Large intestine (tissue), 12 donors: ENCODE data around the gene HIP1R. TPM values are rescaled to one million over a fixed set of nuclear protein-coding genes. Genes with fewer than 3 reads are reported as not detected.

Experiments used
- DNase-seq, 2 donors: peaks; one replicate each; pipeline versions ENCODE4 v3.0.0 to v3.0.0-alpha.2; 2013
- H3K27ac ChIP-seq: one replicate; pipeline ENCODE4 v1.5.1; 2013; ENCODE audit warnings: low read length
- H3K27me3 ChIP-seq: 2 replicates; pipeline ENCODE4 v1.6.1; 2013; ENCODE audit warnings: low read length; ENCODE audit not compliant: control insufficient read depth, insufficient read depth
- H3K36me3 ChIP-seq: 2 replicates; pipeline ENCODE4 v1.6.1; 2013; ENCODE audit warnings: low read length; ENCODE audit not compliant: control insufficient read depth, insufficient read depth
- H3K4me1 ChIP-seq: one replicate; pipeline ENCODE4 v1.6.1; 2013; ENCODE audit warnings: low read length; ENCODE audit not compliant: control insufficient read depth, insufficient read depth
- H3K4me3 ChIP-seq: one replicate; pipeline ENCODE4 v1.5.1; 2013; ENCODE audit warnings: low read length
- H3K9me3 ChIP-seq: one replicate; pipeline ENCODE4 v1.6.1; 2013; ENCODE audit warnings: mild to moderate bottlenecking, low read depth, low read length, moderate library complexity; ENCODE audit not compliant: control insufficient read depth
- WGBS: methylation state at CpG from one replicate; pipeline ENCODE4 v1.1.5; 2013; ENCODE audit warnings: low lambda C conversion rate; ENCODE audit not compliant: insufficient coverage; 5-methylcytosine and 5-hydroxymethylcytosine counted together
- long read RNA-seq, 11 donors: transcript quantifications; one replicate each; lab custom pipeline, GENCODE V29; 2026
- polyA plus RNA-seq: library from polyadenylated mRNA; unstranded; fragments of 120-200 nt; gene quantifications from one replicate; pipeline ENCODE4 v1.2.1, GENCODE V29; 2013

Gene HIP1R
- polyA plus RNA-seq = 41.8 TPM
- long read RNA-seq, donor 1, full-length matches to known transcripts = 3 of 3 reads
- long read RNA-seq, donor 1, partial matches to known transcripts = 0 of 3 reads
- long read RNA-seq, donor 1, other reads (novel, unspliced or antisense) = 0 of 3 reads
- long read RNA-seq, donor 2, full-length matches to known transcripts = 5 of 10 reads
- long read RNA-seq, donor 2, partial matches to known transcripts = 5 of 10 reads
- long read RNA-seq, donor 2, other reads (novel, unspliced or antisense) = 0 of 10 reads
- long read RNA-seq, donor 3 = 0 reads
- long read RNA-seq, donor 4, full-length matches to known transcripts = 1 of 1 reads
- long read RNA-seq, donor 4, partial matches to known transcripts = 0 of 1 reads
- long read RNA-seq, donor 4, other reads (novel, unspliced or antisense) = 0 of 1 reads
- long read RNA-seq, donor 5, full-length matches to known transcripts = 1 of 1 reads
- long read RNA-seq, donor 5, partial matches to known transcripts = 0 of 1 reads
- long read RNA-seq, donor 5, other reads (novel, unspliced or antisense) = 0 of 1 reads
- long read RNA-seq, donor 6, full-length matches to known transcripts = 2 of 8 reads
- long read RNA-seq, donor 6, partial matches to known transcripts = 6 of 8 reads
- long read RNA-seq, donor 6, other reads (novel, unspliced or antisense) = 0 of 8 reads
- long read RNA-seq, donor 7, full-length matches to known transcripts = 3 of 3 reads
- long read RNA-seq, donor 7, partial matches to known transcripts = 0 of 3 reads
- long read RNA-seq, donor 7, other reads (novel, unspliced or antisense) = 0 of 3 reads
- long read RNA-seq, donor 8, full-length matches to known transcripts = 3 of 10 reads
- long read RNA-seq, donor 8, partial matches to known transcripts = 7 of 10 reads
- long read RNA-seq, donor 8, other reads (novel, unspliced or antisense) = 0 of 10 reads
- long read RNA-seq, donor 9, full-length matches to known transcripts = 3 of 3 reads
- long read RNA-seq, donor 9, partial matches to known transcripts = 0 of 3 reads
- long read RNA-seq, donor 9, other reads (novel, unspliced or antisense) = 0 of 3 reads
- long read RNA-seq, donor 10, full-length matches to known transcripts = 2 of 2 reads
- long read RNA-seq, donor 10, partial matches to known transcripts = 0 of 2 reads
- long read RNA-seq, donor 10, other reads (novel, unspliced or antisense) = 0 of 2 reads
- long read RNA-seq, donor 11, full-length matches to known transcripts = 3 of 3 reads
- long read RNA-seq, donor 11, partial matches to known transcripts = 0 of 3 reads
- long read RNA-seq, donor 11, other reads (novel, unspliced or antisense) = 0 of 3 reads

- no peaks in the 10 kb centered on the region for H3K9me3 ChIP-seq
- DNase-seq = peak in 1 of 2 donors; percentile 58
- peaks cover 2% of the 10 kb centered on the region for H3K36me3 ChIP-seq
- H3K27me3 ChIP-seq = no peaks in the 10 kb centered on the region
- H3K4me3 ChIP-seq = peak within 1 kb of the TSS; percentile 75
- peak within 1 kb of the TSS; percentile 95 for H3K27ac ChIP-seq
- H3K4me1 ChIP-seq = peaks cover 33% of the 10 kb centered on the region
- 0% methylated on average over 1 of the region's 85 CpGs for WGBS
Measured at GRCh38 chr12:122834921-122835749, at the start of gene HIP1R. HIP1R (plus strand) TSS chr12:122835457; CDS start chr12:122835551, 94 bp downstream.

- Histone ChIP-seq H3K4me1 (no peaks in the 10 kb centered on the region), H3K36me3 (no peaks in the 10 kb centered on the region), H3K9me3 (no peaks in the 10 kb centered on the region), H3K27me3 (no peaks in the 10 kb centered on the region), H3K4me3 (no peak overlapping the region), H3K27ac (no peak overlapping the region)
- WGBS = 92% methylated on average over 2 of the region's 7 CpGs
- DNase-seq = no peak
Measured at GRCh38 chr12:122785503-122785902, 49.8 kb upstream of the HIP1R start.

GRCh38 chr12:122788387-122788786, 46.9 kb upstream of the HIP1R start:
- Histone ChIP-seq H3K4me1 (no peaks in the 10 kb centered on the region), H3K27me3 (no peaks in the 10 kb centered on the region), H3K9me3 (no peaks in the 10 kb centered on the region), H3K36me3 (no peaks in the 10 kb centered on the region), H3K27ac (no peak overlapping the region), H3K4me3 (no peak overlapping the region)
- WGBS = 92% methylated on average over 2 of the region's 4 CpGs
- no peak for DNase-seq

- no peak for DNase-seq
- H3K9me3 ChIP-seq = no peaks in the 10 kb centered on the region
- no peak overlapping the region for H3K4me3 ChIP-seq
- no peak overlapping the region for H3K27ac ChIP-seq
- no peaks in the 10 kb centered on the region for H3K36me3 ChIP-seq
- 100% methylated on average over 1 of the region's 5 CpGs for WGBS
- no peaks in the 10 kb centered on the region for H3K27me3 ChIP-seq
- H3K4me1 ChIP-seq = no peaks in the 10 kb centered on the region
Measured at GRCh38 chr12:122789637-122790036, 45.6 kb upstream of the HIP1R start.

- H3K4me3 ChIP-seq = no peak overlapping the region
- H3K36me3 ChIP-seq = no peaks in the 10 kb centered on the region
- DNase-seq = no peak
- no CpG with 5 or more reads among the region's 5 CpGs for WGBS
- no peaks in the 10 kb centered on the region for H3K9me3 ChIP-seq
- H3K27ac ChIP-seq = no peak overlapping the region
- H3K27me3 ChIP-seq = no peaks in the 10 kb centered on the region
- no peaks in the 10 kb centered on the region for H3K4me1 ChIP-seq
Measured at GRCh38 chr12:122790393-122791075, 44.7 kb upstream of the HIP1R start.

- WGBS = 80% methylated on average over 1 of the region's 10 CpGs
- Histone ChIP-seq H3K4me1 (no peaks in the 10 kb centered on the region), H3K27ac (no peak overlapping the region), H3K36me3 (no peaks in the 10 kb centered on the region), H3K9me3 (no peaks in the 10 kb centered on the region), H3K4me3 (no peak overlapping the region), H3K27me3 (no peaks in the 10 kb centered on the region)
- peak; percentile 15 to 46 for DNase-seq
Measured at GRCh38 chr12:122793685-122794106, 41.6 kb upstream of the HIP1R start.

- H3K4me3 ChIP-seq = no peak overlapping the region
- no peaks in the 10 kb centered on the region for H3K4me1 ChIP-seq
- no peaks in the 10 kb centered on the region for H3K9me3 ChIP-seq
- no peak overlapping the region for H3K27ac ChIP-seq
- H3K36me3 ChIP-seq = no peaks in the 10 kb centered on the region
- H3K27me3 ChIP-seq = no peaks in the 10 kb centered on the region
- WGBS = 100% methylated on average over 1 of the region's 4 CpGs
- DNase-seq = no peak
Measured at GRCh38 chr12:122795807-122796206, 39.5 kb upstream of the HIP1R start.

GRCh38 chr12:122799641-122800243, 35.5 kb upstream of the HIP1R start:
- WGBS = no CpG with 5 or more reads among the region's 13 CpGs
- H3K36me3 ChIP-seq = no peaks in the 10 kb centered on the region
- no peaks in the 10 kb centered on the region for H3K4me1 ChIP-seq
- H3K27me3 ChIP-seq = no peaks in the 10 kb centered on the region
- H3K9me3 ChIP-seq = no peaks in the 10 kb centered on the region
- H3K27ac ChIP-seq = no peak overlapping the region
- no peak overlapping the region for H3K4me3 ChIP-seq
- no peak for DNase-seq

- no peaks in the 10 kb centered on the region for H3K36me3 ChIP-seq
- DNase-seq = no peak
- H3K4me3 ChIP-seq = no peak overlapping the region
- no CpG with 5 or more reads among the region's 7 CpGs for WGBS
- no peaks in the 10 kb centered on the region for H3K27me3 ChIP-seq
- H3K4me1 ChIP-seq = no peaks in the 10 kb centered on the region
- H3K27ac ChIP-seq = no peak overlapping the region
- H3K9me3 ChIP-seq = no peaks in the 10 kb centered on the region
Measured at GRCh38 chr12:122803937-122804336, 31.3 kb upstream of the HIP1R start.
